ENCODE data around the gene MED13L. TPM values are rescaled to one million over a fixed set of nuclear protein-coding genes. Genes with fewer than 3 reads are reported as not detected.
"Not testable (repeated sequence)": the region's sequence is repeated elsewhere in the genome, so short reads cannot be mapped to it uniquely, and the experiment has no call there.

The MED13L gene
- total RNA-seq, 2 experiments from 2014 or later = 42.4 to 46.0 TPM

GRCh38 chr12:116249938-116250337, 27.6 kb downstream of the MED13L start:
- H3K4me3 Mint-ChIP-seq = no peak overlapping the region
- peaks cover 15% of the 10 kb centered on the region for H3K36me3 Mint-ChIP-seq (ENCODE audit: low read depth)
- H3K27me3 Mint-ChIP-seq (ENCODE audit: low read depth) = no peaks in the 10 kb centered on the region
- H3K9me3 Mint-ChIP-seq = peaks cover 14% of the 10 kb centered on the region
- peaks cover 51% of the 10 kb centered on the region for H3K4me1 Mint-ChIP-seq (ENCODE audit: low read depth)
- H3K27ac Mint-ChIP-seq = no peak overlapping the region
- no peak for DNase-seq
- intact Hi-C loops (cut with micrococcal nuclease) = no loop called here
- CTCF ChIA-PET = interaction anchor here (0.6 to 3.4 kb wide), 2 partner anchors 13 to 292 kb away, joined by 4 to 23 read pairs; no protein-coding TSS in a partner anchor

GRCh38 chr12:116248930-116249329, 28.6 kb downstream of the MED13L start:
- peaks cover 14% of the 10 kb centered on the region for H3K9me3 Mint-ChIP-seq
- H3K36me3 Mint-ChIP-seq (ENCODE audit: low read depth) = peaks cover 15% of the 10 kb centered on the region
- H3K27me3 Mint-ChIP-seq (ENCODE audit: low read depth) = no peaks in the 10 kb centered on the region
- H3K4me3 Mint-ChIP-seq = no peak overlapping the region
- H3K27ac Mint-ChIP-seq = no peak overlapping the region
- intact Hi-C loops (cut with micrococcal nuclease) = no loop called here
- no peak for DNase-seq
- peaks cover 51% of the 10 kb centered on the region for H3K4me1 Mint-ChIP-seq (ENCODE audit: low read depth)
- CTCF ChIA-PET = interaction anchor here (1.0 to 3.4 kb wide), 2 partner anchors 12 to 23 kb away, joined by 3 to 23 read pairs; no protein-coding TSS in a partner anchor

- DNase-seq = no peak
- Mint-ChIP-seq H3K36me3 (ENCODE audit: low read depth) (peaks cover 15% of the 10 kb centered on the region), H3K9me3 (peaks cover 14% of the 10 kb centered on the region), H3K27ac (no peak overlapping the region), H3K4me3 (no peak overlapping the region), H3K4me1 (ENCODE audit: low read depth) (peaks cover 55% of the 10 kb centered on the region), H3K27me3 (ENCODE audit: low read depth) (no peaks in the 10 kb centered on the region)
- intact Hi-C loops (cut with micrococcal nuclease) = no loop called here
- CTCF ChIA-PET = interaction anchor here (0.6 to 3.4 kb wide), 3 partner anchors 11 to 288 kb away, joined by 3 to 23 read pairs (median 5); no protein-coding TSS in a partner anchor
Observed at GRCh38 chr12:116248433-116248832, 29.1 kb downstream of the MED13L start.

- Mint-ChIP-seq H3K9me3 (peaks cover 11% of the 10 kb centered on the region), H3K4me3 (no peak overlapping the region), H3K4me1 (ENCODE audit: low read depth) (peaks cover 59% of the 10 kb centered on the region), H3K36me3 (ENCODE audit: low read depth) (peaks cover 11% of the 10 kb centered on the region), H3K27me3 (ENCODE audit: low read depth) (no peaks in the 10 kb centered on the region), H3K27ac (no peak overlapping the region)
- no peak for DNase-seq
- CTCF ChIA-PET = interaction anchor here (0.5 to 3.4 kb wide), 5 partner anchors 10 to 873 kb away, joined by 3 to 23 read pairs (median 4); no protein-coding TSS in a partner anchor
- intact Hi-C loops (cut with micrococcal nuclease) = no loop called here
Observed at GRCh38 chr12:116247377-116247776, 30.1 kb downstream of the MED13L start.

GRCh38 chr12:116246490-116247179, 30.9 kb downstream of the MED13L start:
- Mint-ChIP-seq H3K27me3 (ENCODE audit: low read depth) (no peaks in the 10 kb centered on the region), H3K4me1 (ENCODE audit: low read depth) (peaks cover 60% of the 10 kb centered on the region), H3K4me3 (no peak overlapping the region), H3K36me3 (ENCODE audit: low read depth) (peaks cover 7% of the 10 kb centered on the region), H3K9me3 (peaks cover 10% of the 10 kb centered on the region), H3K27ac (no peak overlapping the region)
- intact Hi-C loops (cut with micrococcal nuclease) = no loop called here
- DNase-seq = no peak
- CTCF ChIA-PET = interaction anchor here (1.1 to 3.4 kb wide), 3 partner anchors 9 to 105 kb away, joined by 3 to 23 read pairs (median 4); no protein-coding TSS in a partner anchor

GRCh38 chr12:116245189-116245588, 32.3 kb downstream of the MED13L start:
- H3K36me3 Mint-ChIP-seq (ENCODE audit: low read depth) = peaks cover 7% of the 10 kb centered on the region
- H3K4me3 Mint-ChIP-seq = no peak overlapping the region
- intact Hi-C loops (cut with micrococcal nuclease) = no loop called here
- H3K9me3 Mint-ChIP-seq = peaks cover 5% of the 10 kb centered on the region
- H3K27ac Mint-ChIP-seq = no peak overlapping the region
- peaks cover 68% of the 10 kb centered on the region for H3K4me1 Mint-ChIP-seq (ENCODE audit: low read depth)
- CTCF ChIA-PET = interaction anchor here (1.4 kb wide), 1 partner anchor 9 kb away, joined by 9 read pairs; no protein-coding TSS in a partner anchor
- no peaks in the 10 kb centered on the region for H3K27me3 Mint-ChIP-seq (ENCODE audit: low read depth)
- DNase-seq = no peak

- Mint-ChIP-seq H3K9me3 (peaks cover 2% of the 10 kb centered on the region), H3K36me3 (ENCODE audit: low read depth) (peaks cover 2% of the 10 kb centered on the region), H3K27me3 (ENCODE audit: low read depth) (no peaks in the 10 kb centered on the region), H3K4me3 (no peak overlapping the region), H3K4me1 (ENCODE audit: low read depth) (peaks cover 72% of the 10 kb centered on the region), H3K27ac (peak overlapping the region; percentile 52)
- CTCF ChIA-PET = interaction anchor here (1.4 kb wide), 1 partner anchor 9 kb away, joined by 9 read pairs; no protein-coding TSS in a partner anchor
- intact Hi-C loops (cut with micrococcal nuclease) = loop anchor here (1.0 kb wide), 1 partner anchor 32 kb away; no protein-coding TSS in a partner anchor
- DNase-seq = no peak
Observed at GRCh38 chr12:116244474-116245090, 32.9 kb downstream of the MED13L start.

GRCh38 chr12:116244001-116244400, 33.5 kb downstream of the MED13L start:
- CTCF ChIA-PET = no interaction called here
- Mint-ChIP-seq H3K4me3 (no peak overlapping the region), H3K9me3 (no peaks in the 10 kb centered on the region), H3K36me3 (ENCODE audit: low read depth) (no peaks in the 10 kb centered on the region), H3K27ac (no peak overlapping the region), H3K27me3 (ENCODE audit: low read depth) (no peaks in the 10 kb centered on the region), H3K4me1 (ENCODE audit: low read depth) (peaks cover 68% of the 10 kb centered on the region)
- intact Hi-C loops (cut with micrococcal nuclease) = loop anchor here (1.0 kb wide), 1 partner anchor 32 kb away; no protein-coding TSS in a partner anchor
- peak; percentile 34 for DNase-seq

- Mint-ChIP-seq H3K27me3 (ENCODE audit: low read depth) (no peaks in the 10 kb centered on the region), H3K4me1 (ENCODE audit: low read depth) (peaks cover 61% of the 10 kb centered on the region), H3K36me3 (ENCODE audit: low read depth) (no peaks in the 10 kb centered on the region), H3K4me3 (no peak overlapping the region), H3K27ac (no peak overlapping the region), H3K9me3 (no peaks in the 10 kb centered on the region)
- intact Hi-C loops (cut with micrococcal nuclease) = no loop called here
- no peak for DNase-seq
- CTCF ChIA-PET = no interaction called here
Observed at GRCh38 chr12:116242740-116243139, 34.8 kb downstream of the MED13L start.

- CTCF ChIA-PET = interaction anchor here (0.6 to 0.9 kb wide), 7 partner anchors 30 to 247 kb away, joined by 3 to 6 read pairs (median 3); no protein-coding TSS in a partner anchor
- H3K27me3 Mint-ChIP-seq (ENCODE audit: low read depth) = no peaks in the 10 kb centered on the region
- H3K36me3 Mint-ChIP-seq (ENCODE audit: low read depth) = no peaks in the 10 kb centered on the region
- no peak overlapping the region for H3K4me3 Mint-ChIP-seq
- H3K9me3 Mint-ChIP-seq = no peaks in the 10 kb centered on the region
- H3K4me1 Mint-ChIP-seq (ENCODE audit: low read depth) = peaks cover 67% of the 10 kb centered on the region
- DNase-seq = no peak
- H3K27ac Mint-ChIP-seq = no peak overlapping the region
- intact Hi-C loops (cut with micrococcal nuclease) = no loop called here
Observed at GRCh38 chr12:116241157-116241759, 36.2 kb downstream of the MED13L start.

- H3K36me3 Mint-ChIP-seq (ENCODE audit: low read depth); H3K27ac Mint-ChIP-seq; H3K27me3 Mint-ChIP-seq (ENCODE audit: low read depth); DNase-seq; intact Hi-C loops (cut with micrococcal nuclease); H3K4me3 Mint-ChIP-seq; H3K9me3 Mint-ChIP-seq: not testable (repeated sequence)
- CTCF ChIA-PET = interaction anchor here (0.9 to 3.9 kb wide), 4 partner anchors 10 to 178 kb away, joined by 3 to 23 read pairs (median 4); no protein-coding TSS in a partner anchor
- H3K4me1 Mint-ChIP-seq (ENCODE audit: low read depth) = peaks cover 48% of the 10 kb centered on the region
Observed at GRCh38 chr12:116238570-116239119, 38.8 kb downstream of the MED13L start.

- Mint-ChIP-seq H3K9me3 (no peaks in the 10 kb centered on the region), H3K36me3 (ENCODE audit: low read depth) (no peaks in the 10 kb centered on the region), H3K4me1 (ENCODE audit: low read depth) (peaks cover 44% of the 10 kb centered on the region), H3K27me3 (ENCODE audit: low read depth) (no peaks in the 10 kb centered on the region), H3K4me3 (no peak overlapping the region), H3K27ac (no peak overlapping the region)
- intact Hi-C loops (cut with micrococcal nuclease) = no loop called here
- CTCF ChIA-PET = interaction anchor here (0.9 to 3.9 kb wide), 4 partner anchors 10 to 177 kb away, joined by 3 to 23 read pairs (median 4); no protein-coding TSS in a partner anchor
- DNase-seq = no peak
Observed at GRCh38 chr12:116238149-116238548, 39.3 kb downstream of the MED13L start.
